GM21723 (cell line): ENCODE data around the gene SBF1.

Experiments used
- ATAC-seq: cut with Tn5 transposase; IDR thresholded peaks from one replicate; pipeline ENCODE4 v1.9.1; 2021; ENCODE audit warnings: mild to moderate bottlenecking, moderate library complexity; ENCODE audit not compliant: unreplicated experiment

SBF1 gene

GRCh38 chr22:50507421-50507990 lies 32.7 kb upstream of the SBF1 start, which contains the start of gene LMF2:
Gene LMF2, minus strand, starts transcription at chr22:50507702. Its CDS starts 27 bp downstream, at chr22:50507675.
- ATAC-seq: peak; percentile 43

DNA sequence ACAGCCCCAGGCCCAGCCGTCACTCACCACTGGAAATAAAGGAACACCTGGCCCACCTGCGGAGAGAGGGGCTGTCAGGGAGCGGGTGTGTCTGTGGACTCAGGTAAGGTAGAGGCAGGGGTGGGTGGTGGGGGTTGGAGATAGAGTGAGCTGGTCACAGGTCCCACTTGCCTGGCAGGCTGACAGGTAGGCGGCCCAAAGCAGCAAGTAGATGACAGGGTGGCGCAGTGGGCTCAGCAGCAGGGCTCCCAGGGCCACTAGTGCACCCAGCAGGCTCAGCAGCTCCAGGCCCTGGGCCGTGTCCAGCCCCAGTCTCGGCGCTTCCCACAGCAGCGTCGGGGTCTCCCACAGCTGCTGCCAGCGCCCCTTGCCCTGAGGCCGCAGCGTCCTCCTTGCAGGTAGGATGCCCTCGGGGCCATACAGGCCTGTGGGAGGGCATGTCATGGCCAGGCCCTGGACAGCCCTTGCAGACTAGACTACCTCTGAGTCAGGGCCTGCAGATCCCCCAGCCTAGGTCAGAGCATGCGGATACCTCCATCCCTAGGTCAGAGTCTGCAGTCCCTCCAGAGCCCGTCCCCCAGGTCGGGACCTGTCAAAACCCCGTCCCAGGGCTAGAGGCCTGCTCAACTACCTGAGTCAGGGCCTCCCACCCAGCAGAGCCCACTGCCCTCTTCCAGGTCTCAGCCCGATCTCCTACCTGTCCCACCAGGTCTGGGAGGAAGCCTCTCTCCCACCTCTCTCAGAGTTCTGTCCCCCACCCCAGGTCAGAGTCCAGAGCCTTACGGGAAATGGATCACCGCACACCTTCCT lies 32.0 kb upstream of the SBF1 start:
- ATAC-seq: peak; percentile 3

GRCh38 chr22:50505776-50506610 lies 31.2 kb upstream of the SBF1 start:
- no peak for ATAC-seq

DNA sequence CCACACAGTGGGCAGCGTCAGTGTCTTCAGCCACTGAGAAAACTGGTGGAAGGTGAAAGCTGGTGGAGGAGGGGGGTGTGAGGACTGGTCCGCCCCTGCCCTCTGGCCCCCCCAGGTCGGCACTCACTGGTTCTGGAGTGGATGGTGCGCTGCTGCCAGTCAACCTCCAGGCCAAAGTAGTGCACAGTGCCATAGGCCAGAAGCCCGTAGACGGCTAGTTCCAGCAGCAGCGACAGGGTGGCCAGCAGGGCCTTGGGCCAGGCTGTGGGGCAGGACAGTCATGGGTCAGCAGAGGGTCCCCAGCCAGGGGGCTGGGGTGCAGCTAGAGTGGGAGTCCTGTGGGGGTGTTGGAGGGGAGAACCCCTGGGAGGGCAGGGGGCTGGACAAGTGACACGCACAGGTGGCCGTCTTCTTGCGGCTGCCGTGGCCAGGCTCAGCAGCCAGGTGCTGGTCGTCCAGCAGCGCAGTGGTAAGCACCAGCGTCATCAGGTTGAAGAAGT lies 30.5 kb upstream of the SBF1 start:
- ATAC-seq: no peak

DNA sequence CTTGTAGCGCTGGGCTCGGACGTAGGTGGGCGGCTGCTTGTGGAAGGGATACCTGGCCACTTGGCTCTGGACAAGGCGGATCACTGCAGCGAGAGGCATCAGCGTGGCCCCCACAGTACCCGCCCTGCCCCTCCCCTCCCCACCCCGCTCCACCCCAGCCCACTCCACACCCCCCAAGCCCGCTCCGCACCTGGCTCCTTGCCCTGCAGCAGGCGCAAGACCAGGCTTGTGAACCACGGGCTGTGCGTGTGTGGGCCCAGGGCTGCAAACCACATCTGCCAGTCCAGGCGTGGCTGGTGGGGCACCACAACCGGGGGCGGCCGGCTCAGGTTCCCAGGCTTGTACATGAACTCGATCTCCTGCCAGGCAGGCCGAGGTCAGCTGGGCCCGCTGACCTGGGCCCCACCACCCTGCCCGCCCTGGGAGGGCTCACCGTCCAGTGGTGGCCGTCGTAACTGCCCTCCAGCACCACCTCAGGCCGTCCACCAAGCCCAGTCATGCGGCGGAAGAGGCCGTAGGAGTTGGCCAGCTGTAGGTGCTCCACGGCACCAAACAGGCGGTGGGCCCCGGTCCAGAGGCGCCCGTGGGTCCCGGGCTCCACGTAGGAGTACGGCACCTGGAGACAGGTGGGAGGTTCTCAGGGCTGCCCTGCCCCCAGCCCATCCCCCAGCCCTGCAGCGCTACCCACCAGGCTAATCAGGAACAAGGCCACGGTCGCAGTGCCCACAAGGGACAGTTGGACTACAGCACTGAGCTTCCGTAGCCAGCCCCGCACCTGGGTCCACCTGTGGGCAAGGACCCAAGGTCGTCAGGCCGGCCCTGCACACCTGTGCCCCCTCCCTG lies 29.8 kb upstream of the SBF1 start:
- no peak for ATAC-seq

- ATAC-seq: no peak
These were observed 28.8 kb upstream of the SBF1 start for GRCh38 chr22:50503475-50504145.

GRCh38 chr22:50502628-50503474 lies 28.0 kb upstream of the SBF1 start:
- no peak for ATAC-seq

GRCh38 chr22:50502096-50502495 lies 27.3 kb upstream of the SBF1 start:
- no peak for ATAC-seq

- no peak for ATAC-seq
These were observed 25.6 kb upstream of the SBF1 start for GRCh38 chr22:50500452-50500851.

DNA sequence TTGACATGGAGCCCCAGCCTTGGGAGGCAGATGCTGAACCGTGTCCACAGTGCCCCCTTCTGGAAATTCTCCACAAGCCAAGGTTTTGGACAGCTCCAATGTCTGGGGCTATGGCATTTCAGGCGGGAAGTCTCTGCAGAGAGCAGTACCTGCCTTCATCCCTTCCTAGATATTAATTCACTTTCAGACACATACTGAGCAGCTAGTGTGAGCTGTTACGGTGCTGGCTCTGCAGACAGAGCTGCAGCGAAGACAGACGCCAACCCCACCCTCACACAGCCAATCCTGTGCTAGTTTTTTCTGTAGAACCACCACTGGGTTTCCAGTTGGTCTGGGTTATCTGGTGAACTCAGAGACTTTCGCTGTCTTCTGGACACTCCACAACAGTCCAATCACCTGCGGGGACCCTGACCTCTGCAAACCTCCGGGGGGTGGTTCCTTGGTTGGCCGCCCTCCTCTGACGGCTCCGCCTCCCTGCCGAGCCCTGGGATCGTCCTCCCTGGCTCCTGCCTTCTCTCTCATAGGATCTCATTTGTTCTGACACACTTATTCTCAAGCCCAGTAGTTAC lies 23.6 kb upstream of the SBF1 start:
- ATAC-seq: no peak

- no peak for ATAC-seq
These were observed 22.3 kb upstream of the SBF1 start for GRCh38 chr22:50497093-50497492.

- ATAC-seq: no peak
These were observed 15.9 kb upstream of the SBF1 start for GRCh38 chr22:50490531-50491308.

DNA sequence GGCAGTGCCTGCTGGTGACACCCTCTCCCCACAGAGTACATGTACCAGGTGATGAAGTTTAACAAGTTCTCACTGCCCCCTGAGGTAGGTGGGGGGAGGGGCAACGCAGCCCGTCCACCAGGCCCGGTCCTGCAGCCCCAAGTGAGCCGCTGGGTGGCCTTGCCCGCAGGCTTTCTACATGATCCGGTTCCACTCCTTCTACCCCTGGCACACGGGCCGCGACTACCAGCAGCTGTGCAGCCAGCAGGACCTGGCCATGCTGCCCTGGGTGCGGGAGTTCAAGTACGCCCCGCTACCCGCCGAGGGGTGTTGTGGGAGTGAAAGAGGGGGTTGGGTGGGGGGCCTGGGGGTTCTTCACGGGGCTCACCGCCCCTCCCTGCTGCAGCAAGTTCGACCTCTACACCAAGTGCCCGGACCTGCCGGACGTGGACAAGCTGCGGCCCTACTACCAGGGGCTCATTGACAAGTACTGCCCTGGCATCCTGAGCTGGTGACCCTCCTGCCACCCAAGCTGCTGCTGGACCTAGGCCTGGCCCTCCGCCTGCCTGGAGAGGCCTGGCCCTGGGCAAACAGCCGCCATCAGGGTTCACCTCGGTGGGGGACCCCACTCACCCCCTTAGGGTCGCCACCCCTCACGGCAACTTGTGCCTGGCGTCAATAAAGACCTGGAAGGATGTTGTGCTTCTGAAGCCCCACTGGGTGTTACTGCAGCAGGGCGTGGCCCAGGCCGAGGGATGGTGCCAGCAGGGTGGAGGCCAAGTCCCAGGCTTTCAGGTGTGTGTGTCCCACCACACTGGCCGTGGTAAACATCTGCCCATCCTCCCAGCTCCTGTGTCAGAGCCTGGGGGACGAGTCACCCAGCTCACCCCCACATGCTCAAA lies 14.8 kb upstream of the SBF1 start:
- no peak for ATAC-seq

DNA sequence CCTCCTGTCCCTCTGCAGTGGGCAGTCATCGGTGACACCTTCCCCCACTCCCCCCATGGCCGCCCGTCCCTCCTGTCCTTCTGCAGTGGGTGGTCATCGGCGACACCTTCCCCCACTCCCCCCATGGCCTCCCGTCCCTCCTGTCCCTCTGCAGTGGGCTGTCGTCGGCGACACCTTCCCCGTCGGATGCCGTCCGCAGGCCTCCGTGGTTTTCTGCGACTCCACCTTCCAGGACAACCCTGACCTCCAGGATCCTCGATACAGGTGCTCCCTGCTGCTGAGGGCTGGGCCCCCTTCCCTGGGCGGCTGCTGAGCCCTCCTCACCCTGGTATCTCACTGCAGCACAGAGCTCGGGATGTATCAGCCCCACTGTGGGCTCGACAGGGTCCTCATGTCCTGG lies 14.1 kb upstream of the SBF1 start:
- no peak for ATAC-seq

GRCh38 chr22:50488006-50488677 lies 13.3 kb upstream of the SBF1 start:
- no peak for ATAC-seq

GRCh38 chr22:50487290-50488005 lies 12.6 kb upstream of the SBF1 start:
- no peak for ATAC-seq
